Sigmoid colon (tissue), 4 donors: ENCODE data around the gene ACIN1.

Experiments
- EP300 ChIP-seq, 4 donors: sonication (generic); formaldehyde crosslinking; IDR thresholded peaks; one replicate each; pipeline ENCODE4 v1.6.1; 2017; ENCODE audit warnings: antibody characterized with exemption in 4 of 4
- POLR2A ChIP-seq, 2 donors: fragments of 450-650 bp; IDR thresholded peaks; one replicate each; pipeline ENCODE4 v1.6.1; 2016; ENCODE audit warnings: antibody characterized with exemption in 2 of 2, mild to moderate bottlenecking in 2 of 2, moderate library complexity in 2 of 2
- POLR2AphosphoS5 ChIP-seq, 4 donors: sonication (generic); formaldehyde crosslinking; IDR thresholded peaks; one replicate each; pipeline ENCODE4 v1.6.1; 2017; ENCODE audit warnings: antibody characterized with exemption in 4 of 4
- TF ChIP-seq, protein P1 (sequence below), 4 experiments: fragments of 450-650 bp in 3 of 4; fragments of 200-600 bp in 1 of 4; IDR thresholded peaks; one replicate each; pipeline ENCODE4 v1.5.1; 2016 to 2019; ENCODE audit warnings: antibody characterized with exemption in 4 of 4, mild to moderate bottlenecking in 3 of 4, moderate library complexity in 2 of 4

DNA sequence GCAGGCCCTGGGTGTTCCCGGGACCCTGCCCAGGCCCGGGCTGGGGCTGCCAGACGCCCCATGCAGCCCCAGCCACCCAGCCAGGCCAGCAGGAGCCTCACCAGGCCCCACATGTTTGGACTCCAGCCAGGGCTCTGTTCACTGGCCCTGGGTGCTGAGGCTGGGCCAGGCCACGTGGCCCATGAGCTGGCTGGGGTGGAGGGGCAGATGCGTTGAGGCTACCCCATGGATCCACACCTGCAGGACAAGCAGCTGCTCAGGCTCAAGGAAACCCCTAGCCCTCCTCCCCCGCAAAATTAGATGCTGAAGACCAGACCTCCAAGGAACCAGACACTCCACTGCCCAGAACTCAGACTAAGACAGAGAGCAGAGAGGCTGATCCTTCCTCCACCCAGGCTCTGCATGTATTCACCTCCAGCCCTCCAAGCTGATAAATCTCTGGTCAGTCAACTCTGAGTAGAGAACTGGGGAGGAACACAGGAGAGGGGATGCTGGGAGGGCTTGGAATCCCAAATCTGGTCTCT is 39.3 kb downstream of the ACIN1 start:
- TF ChIP-seq, protein P1, sequence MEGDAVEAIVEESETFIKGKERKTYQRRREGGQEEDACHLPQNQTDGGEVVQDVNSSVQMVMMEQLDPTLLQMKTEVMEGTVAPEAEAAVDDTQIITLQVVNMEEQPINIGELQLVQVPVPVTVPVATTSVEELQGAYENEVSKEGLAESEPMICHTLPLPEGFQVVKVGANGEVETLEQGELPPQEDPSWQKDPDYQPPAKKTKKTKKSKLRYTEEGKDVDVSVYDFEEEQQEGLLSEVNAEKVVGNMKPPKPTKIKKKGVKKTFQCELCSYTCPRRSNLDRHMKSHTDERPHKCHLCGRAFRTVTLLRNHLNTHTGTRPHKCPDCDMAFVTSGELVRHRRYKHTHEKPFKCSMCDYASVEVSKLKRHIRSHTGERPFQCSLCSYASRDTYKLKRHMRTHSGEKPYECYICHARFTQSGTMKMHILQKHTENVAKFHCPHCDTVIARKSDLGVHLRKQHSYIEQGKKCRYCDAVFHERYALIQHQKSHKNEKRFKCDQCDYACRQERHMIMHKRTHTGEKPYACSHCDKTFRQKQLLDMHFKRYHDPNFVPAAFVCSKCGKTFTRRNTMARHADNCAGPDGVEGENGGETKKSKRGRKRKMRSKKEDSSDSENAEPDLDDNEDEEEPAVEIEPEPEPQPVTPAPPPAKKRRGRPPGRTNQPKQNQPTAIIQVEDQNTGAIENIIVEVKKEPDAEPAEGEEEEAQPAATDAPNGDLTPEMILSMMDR (IDR thresholded peaks at IDR 0.05), result no peak
- TF ChIP-seq EP300 (IDR thresholded peaks at IDR 0.05) (no peak), POLR2A (IDR thresholded peaks at IDR 0.05) (no peak), POLR2AphosphoS5 (IDR thresholded peaks at IDR 0.05) (no peak)
